Stimulated activated CD4-positive, alpha-beta T cell treated with anti-CD3 and anti-CD28 coated beads, TNF-alpha, amount 100 ng/mL, for 48 hours (primary cell): ENCODE measurements around the gene FXR2.

Experiments used
- DNase-seq, 3 donors: peaks; one replicate each; pipeline ENCODE4 v3.0.0-alpha.2; 2020; ENCODE audit warnings: low read depth in 3 of 3

The FXR2 gene

GRCh38 chr17:7573324-7574080 lies 41.2 kb downstream of the FXR2 start:
- peak; percentile 80 to 86 (median 83) for DNase-seq

DNA sequence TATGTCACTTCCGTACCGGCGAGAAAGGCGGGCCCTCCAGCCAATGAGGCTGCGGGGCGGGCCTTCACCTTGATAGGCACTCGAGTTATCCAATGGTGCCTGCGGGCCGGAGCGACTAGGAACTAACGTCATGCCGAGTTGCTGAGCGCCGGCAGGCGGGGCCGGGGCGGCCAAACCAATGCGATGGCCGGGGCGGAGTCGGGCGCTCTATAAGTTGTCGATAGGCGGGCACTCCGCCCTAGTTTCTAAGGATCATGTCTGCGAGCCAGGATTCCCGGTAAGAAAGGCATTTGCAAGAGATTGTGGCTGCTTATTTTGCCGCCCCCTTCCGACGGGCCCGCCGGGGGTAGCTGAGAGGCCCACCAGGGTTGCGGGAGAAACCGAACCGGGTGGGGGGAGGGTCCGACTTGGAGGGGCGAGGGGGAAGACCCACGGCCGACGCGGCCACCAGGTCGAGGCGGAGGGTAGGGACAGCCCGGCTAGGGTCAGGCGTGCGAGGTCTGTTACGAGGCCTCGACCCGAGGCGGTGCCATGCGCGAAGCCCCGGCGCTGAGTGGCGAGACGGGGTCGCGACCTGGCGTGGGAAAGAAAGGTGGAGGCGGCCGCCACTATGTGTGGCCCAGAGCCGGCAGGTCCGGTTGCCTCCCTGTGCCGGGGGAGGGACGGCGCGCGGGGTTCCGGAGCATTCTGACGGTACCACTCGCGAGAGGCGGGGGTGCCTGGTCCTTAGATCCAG lies 41.9 kb downstream of the FXR2 start:
- DNase-seq: peak in 2 of 3 donors; percentile 99 to 100

- DNase-seq: peak in 1 of 3 donors; percentile 96
Observed at GRCh38 chr17:7572338-7572587, 42.4 kb downstream of the FXR2 start.

- no peak for DNase-seq
Observed at GRCh38 chr17:7570351-7570750, 44.3 kb downstream of the FXR2 start.

DNA sequence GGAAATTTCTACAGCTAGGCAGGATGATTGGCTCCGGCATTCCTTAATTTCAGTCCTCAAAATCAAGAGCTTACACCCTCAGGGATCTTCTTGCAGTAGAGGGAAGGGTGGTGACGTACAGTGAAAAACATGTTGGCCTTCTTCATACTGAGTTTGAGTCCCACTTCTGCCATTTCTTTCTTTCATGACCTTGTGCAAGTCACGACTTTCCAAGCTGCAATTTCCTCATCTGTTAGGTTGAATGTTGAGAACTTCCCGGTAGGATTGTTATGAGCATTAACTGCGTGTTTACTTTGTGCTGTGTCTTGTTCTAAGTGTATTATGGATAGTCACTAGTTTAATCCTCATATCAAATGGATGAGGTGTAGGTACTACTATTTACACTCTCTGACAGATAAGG lies 45.1 kb downstream of the FXR2 start:
- no peak for DNase-seq

DNA sequence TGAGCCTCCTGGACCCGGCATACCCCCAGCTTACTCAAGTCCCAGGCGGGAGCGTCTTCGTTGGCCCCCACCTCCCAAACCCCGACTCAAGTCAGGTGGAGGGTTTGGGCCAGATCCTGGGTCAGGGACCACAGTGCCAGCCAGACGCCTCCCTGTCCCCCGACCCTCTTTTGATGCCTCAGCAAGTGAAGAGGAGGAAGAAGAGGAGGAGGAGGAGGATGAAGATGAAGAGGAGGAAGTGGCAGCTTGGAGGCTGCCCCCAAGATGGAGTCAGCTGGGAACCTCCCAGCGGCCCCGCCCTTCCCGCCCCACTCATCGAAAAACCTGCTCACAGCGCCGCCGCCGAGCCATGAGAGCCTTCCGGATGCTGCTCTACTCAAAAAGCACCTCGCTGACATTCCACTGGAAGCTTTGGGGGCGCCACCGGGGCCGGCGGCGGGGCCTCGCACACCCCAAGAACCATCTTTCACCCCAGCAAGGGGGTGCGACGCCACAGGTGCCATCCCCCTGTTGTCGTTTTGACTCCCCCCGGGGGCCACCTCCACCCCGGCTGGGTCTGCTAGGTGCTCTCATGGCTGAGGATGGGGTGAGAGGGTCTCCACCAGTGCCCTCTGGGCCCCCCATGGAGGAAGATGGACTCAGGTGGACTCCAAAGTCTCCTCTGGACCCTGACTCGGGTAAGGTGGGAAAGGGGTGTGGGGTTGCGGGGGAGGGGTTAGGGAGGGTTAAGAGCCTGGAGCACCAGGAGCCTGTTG lies 51.4 kb downstream of the FXR2 start:
- no peak for DNase-seq

GRCh38 chr17:7562208-7562605 lies 52.5 kb downstream of the FXR2 start:
- DNase-seq: no peak

DNA sequence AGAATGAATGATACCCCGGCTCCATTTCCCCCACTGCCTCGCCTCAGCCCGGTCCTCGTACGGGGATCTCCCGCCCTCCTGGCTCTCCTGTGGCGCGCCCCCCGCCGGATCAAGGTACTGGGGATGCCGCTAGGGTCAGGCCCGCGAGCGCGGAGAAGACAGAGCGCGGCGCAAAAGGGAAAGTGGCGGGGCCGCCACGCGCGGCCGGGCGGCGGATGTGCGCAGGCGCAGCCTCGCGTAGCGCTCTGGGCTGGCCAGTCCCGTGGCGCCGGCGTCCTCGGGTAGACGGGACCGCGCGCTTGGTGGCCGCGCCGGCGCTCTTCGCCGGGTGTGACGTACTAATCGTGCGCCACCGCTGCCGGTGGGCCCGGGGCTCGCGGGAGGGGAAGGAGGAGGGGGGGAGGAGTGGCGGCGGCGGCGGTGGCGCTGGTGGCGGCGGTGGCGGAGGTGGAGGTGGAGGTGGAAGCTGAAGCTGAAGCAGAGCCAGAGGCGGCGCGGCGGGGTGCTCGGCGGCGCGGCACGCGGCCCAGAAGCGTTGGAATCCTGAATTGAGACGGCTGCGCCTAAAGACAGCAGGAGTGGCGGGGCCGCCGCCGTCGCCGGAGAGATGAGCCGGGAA lies 53.0 kb downstream of the FXR2 start, which contains the start of gene SENP3:
TSS of gene SENP3 (plus strand) at position 331 of the 619 bp plus-strand sequence. CDS start 1,158 bp downstream, outside the sequence.
- peak; percentile 79 to 90 (median 82) for DNase-seq

GRCh38 chr17:7561028-7561575 lies 53.6 kb downstream of the FXR2 start:
- DNase-seq: peak; percentile 75 to 83 (median 77)

- DNase-seq: peak; percentile 51 to 61 (median 52)
Observed at GRCh38 chr17:7560172-7561027, 54.3 kb downstream of the FXR2 start.

DNA sequence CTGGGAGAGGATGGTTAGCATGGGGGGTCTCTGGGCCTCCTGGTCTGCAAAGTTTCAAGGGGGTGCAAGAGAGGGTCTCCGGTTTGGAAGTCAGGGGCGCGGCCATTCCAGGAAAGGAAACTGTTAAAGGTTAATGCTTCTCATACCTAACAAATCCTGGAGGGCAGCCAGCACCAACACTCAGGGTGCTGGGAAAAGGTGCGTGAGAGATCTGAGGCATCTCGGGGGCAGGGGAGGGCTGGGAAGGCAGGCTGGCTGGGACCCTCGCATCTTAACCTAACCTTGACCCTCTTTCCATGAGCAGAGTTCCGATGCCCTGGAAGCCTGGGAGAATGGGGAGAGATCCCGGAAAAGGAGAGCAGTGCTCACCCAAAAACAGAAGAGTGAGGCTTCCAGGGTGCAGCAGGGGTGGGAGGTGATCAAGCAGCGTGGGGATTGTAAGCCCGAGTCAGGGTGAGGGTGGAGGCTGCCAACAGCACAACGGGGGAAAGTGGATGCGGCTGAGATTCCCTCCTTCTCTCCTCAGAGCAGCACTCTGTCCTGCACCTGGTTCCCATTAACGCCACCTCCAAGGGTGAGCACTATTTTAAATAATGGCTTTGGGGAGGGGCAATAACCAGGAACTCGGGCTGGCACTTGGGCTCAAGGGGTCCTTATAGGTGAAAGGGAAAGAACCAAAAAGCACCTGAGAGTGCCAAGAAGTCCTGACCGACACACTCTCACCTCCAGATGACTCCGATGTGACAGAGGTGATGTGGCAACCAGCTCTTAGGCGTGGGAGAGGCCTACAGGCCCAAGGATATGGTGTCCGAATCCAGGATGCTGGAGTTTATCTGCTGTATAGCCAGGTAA lies 55.2 kb downstream of the FXR2 start:
- DNase-seq: no peak

GRCh38 chr17:7558544-7559319 lies 56.0 kb downstream of the FXR2 start, which contains the start of gene TNFSF13:
Gene TNFSF13, plus strand, starts transcription at chr17:7558750. Its CDS starts 290 bp downstream, at chr17:7559040.
- no peak for DNase-seq

GRCh38 chr17:7557775-7558543 lies 56.7 kb downstream of the FXR2 start:
- no peak for DNase-seq

DNA sequence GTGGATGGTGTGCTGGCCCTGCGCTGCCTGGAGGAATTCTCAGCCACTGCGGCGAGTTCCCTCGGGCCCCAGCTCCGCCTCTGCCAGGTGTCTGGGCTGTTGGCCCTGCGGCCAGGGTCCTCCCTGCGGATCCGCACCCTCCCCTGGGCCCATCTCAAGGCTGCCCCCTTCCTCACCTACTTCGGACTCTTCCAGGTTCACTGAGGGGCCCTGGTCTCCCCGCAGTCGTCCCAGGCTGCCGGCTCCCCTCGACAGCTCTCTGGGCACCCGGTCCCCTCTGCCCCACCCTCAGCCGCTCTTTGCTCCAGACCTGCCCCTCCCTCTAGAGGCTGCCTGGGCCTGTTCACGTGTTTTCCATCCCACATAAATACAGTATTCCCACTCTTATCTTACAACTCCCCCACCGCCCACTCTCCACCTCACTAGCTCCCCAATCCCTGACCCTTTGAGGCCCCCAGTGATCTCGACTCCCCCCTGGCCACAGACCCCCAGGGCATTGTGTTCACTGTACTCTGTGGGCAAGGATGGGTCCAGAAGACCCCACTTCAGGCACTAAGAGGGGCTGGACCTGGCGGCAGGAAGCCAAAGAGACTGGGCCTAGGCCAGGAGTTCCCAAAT lies 57.4 kb downstream of the FXR2 start:
- no peak for DNase-seq

DNA sequence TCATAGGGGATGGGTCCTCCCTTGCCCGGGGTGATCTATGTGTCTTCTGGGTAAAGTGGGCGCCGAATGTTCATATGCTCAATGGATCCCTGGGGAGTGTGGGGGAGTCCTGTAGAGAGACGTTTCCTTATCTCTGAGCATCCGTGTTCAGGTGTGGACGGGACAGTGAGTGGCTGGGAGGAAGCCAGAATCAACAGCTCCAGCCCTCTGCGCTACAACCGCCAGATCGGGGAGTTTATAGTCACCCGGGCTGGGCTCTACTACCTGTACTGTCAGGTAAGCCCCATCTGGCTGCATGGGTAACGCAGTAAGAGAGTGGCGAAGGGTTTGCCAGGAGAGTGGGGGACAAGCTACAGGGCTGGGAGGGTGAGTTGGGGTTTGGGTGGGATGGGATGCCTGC lies 58.1 kb downstream of the FXR2 start:
- no peak for DNase-seq

DNA sequence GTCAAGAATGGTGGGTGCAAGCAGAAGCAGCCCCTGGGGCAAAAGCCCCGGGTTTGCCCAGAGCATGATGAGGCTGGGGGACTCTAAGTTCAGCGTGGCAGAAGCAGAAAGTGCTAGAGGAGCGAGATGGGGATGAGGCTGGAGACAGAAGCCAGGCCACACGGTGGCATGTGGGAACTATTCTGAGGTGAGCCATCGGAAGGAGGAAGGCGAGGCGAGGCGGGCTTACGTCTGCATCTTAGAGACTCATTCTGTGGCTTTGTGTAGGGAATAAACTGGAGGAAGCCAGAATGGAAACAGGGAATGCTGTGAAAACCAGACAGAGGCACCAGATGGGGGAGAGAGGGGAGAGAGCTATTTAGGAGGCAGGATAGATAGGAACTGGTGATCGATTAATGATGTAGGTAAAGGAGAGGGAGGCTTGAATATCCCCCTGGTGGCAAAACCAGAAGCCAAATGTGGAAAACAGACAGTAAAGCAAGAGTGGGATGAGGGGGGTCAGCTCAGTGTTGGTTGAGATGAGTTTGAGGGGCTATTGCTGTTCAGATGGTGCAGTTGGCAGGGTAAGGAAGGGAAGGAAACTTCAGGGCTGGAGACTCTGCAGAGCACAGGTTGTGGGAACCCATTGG lies 59.3 kb downstream of the FXR2 start:
- no peak for DNase-seq

GRCh38 chr17:7553356-7553755 lies 61.3 kb downstream of the FXR2 start:
- no peak for DNase-seq
